HepG2 (cell line): ENCODE data around the gene NKAIN4. TPM values are rescaled to one million over a fixed set of nuclear protein-coding genes. Genes with fewer than 3 reads are reported as not detected.

Experiments used
- ARID5B ChIP-seq: IDR thresholded peaks from 2 replicates; pipeline ENCODE4 v1.4.0; 2020; ENCODE audit warnings: mild to moderate bottlenecking, missing genetic modification reagents
- ATAD3A ChIP-seq: sonication (generic); formaldehyde crosslinking; IDR thresholded peaks from 2 replicates; pipeline ENCODE4 v1.4.0; 2020; ENCODE audit warnings: missing genetic modification reagents
- EHMT2 ChIP-seq: fragments of 200-600 bp; sonication (generic); IDR thresholded peaks from 2 replicates; pipeline ENCODE4 v1.7.0; 2017; ENCODE audit warnings: antibody characterized with exemption, low read depth, low read length, borderline replicate concordance
- HOXA7 ChIP-seq: sonication (generic); formaldehyde crosslinking; IDR thresholded peaks from 2 replicates; pipeline ENCODE4 v1.8.1; 2022; ENCODE audit warnings: mild to moderate bottlenecking, missing genetic modification reagents, moderate library complexity
- KDM5B ChIP-seq: sonication (generic); formaldehyde crosslinking; IDR thresholded peaks from 2 replicates; pipeline ENCODE4 v1.4.0; 2020; ENCODE audit warnings: missing genetic modification reagents, mild to moderate bottlenecking, borderline replicate concordance
- MXD4 ChIP-seq: IDR thresholded peaks from 2 replicates; pipeline ENCODE4 v1.6.1; 2016; ENCODE audit warnings: mild to moderate bottlenecking, missing biosample characterization, missing genetic modification reagents
- NR1H2 ChIP-seq: sonication (generic); formaldehyde crosslinking; IDR thresholded peaks from 2 replicates; pipeline ENCODE4 v1.8.1; 2022; ENCODE audit warnings: low read depth, missing genetic modification reagents, borderline replicate concordance
- ONECUT2 ChIP-seq: sonication (generic); formaldehyde crosslinking; IDR thresholded peaks from 2 replicates; pipeline ENCODE4 v1.4.0; 2020; ENCODE audit warnings: missing genetic modification reagents
- PHF20 ChIP-seq: sonication (generic); formaldehyde crosslinking; IDR thresholded peaks from 2 replicates; pipeline ENCODE4 v1.5.0; 2020; ENCODE audit warnings: mild to moderate bottlenecking, missing genetic modification reagents
- SIN3B ChIP-seq: fragments of 150-350 bp; IDR thresholded peaks from 2 replicates; pipeline ENCODE4 v1.6.1; 2014; ENCODE audit warnings: low read length
- TERF1 ChIP-seq: sonication (generic); formaldehyde crosslinking; IDR thresholded peaks from 2 replicates; pipeline ENCODE4 v1.8.0; 2022; ENCODE audit warnings: mild to moderate bottlenecking, missing genetic modification reagents, moderate library complexity
- ZBTB20 ChIP-seq: sonication (generic); formaldehyde crosslinking; IDR thresholded peaks from 2 replicates; pipeline ENCODE4 v1.8.1; 2023; ENCODE audit warnings: missing genetic modification reagents, low read depth, mild to moderate bottlenecking, borderline replicate concordance
- ZFP82 ChIP-seq: sonication (generic); formaldehyde crosslinking; IDR thresholded peaks from 2 replicates; pipeline ENCODE4 v1.5.1; 2020; ENCODE audit warnings: mild to moderate bottlenecking, missing genetic modification reagents, borderline replicate concordance
- polyA plus RNA-seq, 8 experiments: library from polyadenylated mRNA; depleted of rRNA in 3 of 8; stranded (reverse) in 7 of 8; unstranded in 1 of 8; fragments of >200 nt; fragmentation: Illumina TruSeq in 4 of 8; extraction: Trizol in 4 of 8; gene quantifications; 2 replicates each; pipeline versions ENCODE4 v1.2.1 to v1.2.3, GENCODE V29; 2011 to 2016; ENCODE audit warnings: low read depth in 4 of 8, missing spikeins in 1 of 8, mixed read lengths in 1 of 8; ENCODE audit not compliant: insufficient read depth in 1 of 8
- total RNA-seq, 5 experiments: library from RNA; depleted of rRNA; stranded (reverse); fragments of >200 nt; fragmentation: Illumina TruSeq; extraction: Trizol; gene quantifications; 2 replicates each; pipeline ENCODE4 v1.2.3, GENCODE V29; 2016; ENCODE audit warnings: low read depth in 1 of 5
- TF ChIP-seq, protein P1 (sequence below): sonication (generic); formaldehyde crosslinking; IDR thresholded peaks from 2 replicates; pipeline ENCODE4 v1.4.0; 2020; ENCODE audit warnings: missing genetic modification reagents, mild to moderate bottlenecking, borderline replicate concordance
- TF ChIP-seq, protein P2 (sequence below), 2 experiments: IDR thresholded peaks; 2 replicates each; pipeline ENCODE4 v1.6.1; 2011 to 2012; ENCODE audit warnings: low read length in 2 of 2, borderline replicate concordance in 1 of 2, low read depth in 1 of 2, mild to moderate bottlenecking in 1 of 2, moderate library complexity in 1 of 2

NKAIN4 gene
- total and polyA plus RNA-seq, 2 of the 13 experiments (the other 11 are each of a cell fraction or from before 2014, with no cell fraction given) = not detected

- peak; percentile 64 for TF ChIP-seq ARID5B (CRISPR knock-in tag)
- peak; percentile 93 for TF ChIP-seq PHF20 (CRISPR knock-in tag)
- peak; percentile 30; the same call in 1 of the 2 replicates for TF ChIP-seq ZBTB20 (CRISPR knock-in tag)
- no peak for TF ChIP-seq EHMT2
- TF ChIP-seq, protein P1, sequence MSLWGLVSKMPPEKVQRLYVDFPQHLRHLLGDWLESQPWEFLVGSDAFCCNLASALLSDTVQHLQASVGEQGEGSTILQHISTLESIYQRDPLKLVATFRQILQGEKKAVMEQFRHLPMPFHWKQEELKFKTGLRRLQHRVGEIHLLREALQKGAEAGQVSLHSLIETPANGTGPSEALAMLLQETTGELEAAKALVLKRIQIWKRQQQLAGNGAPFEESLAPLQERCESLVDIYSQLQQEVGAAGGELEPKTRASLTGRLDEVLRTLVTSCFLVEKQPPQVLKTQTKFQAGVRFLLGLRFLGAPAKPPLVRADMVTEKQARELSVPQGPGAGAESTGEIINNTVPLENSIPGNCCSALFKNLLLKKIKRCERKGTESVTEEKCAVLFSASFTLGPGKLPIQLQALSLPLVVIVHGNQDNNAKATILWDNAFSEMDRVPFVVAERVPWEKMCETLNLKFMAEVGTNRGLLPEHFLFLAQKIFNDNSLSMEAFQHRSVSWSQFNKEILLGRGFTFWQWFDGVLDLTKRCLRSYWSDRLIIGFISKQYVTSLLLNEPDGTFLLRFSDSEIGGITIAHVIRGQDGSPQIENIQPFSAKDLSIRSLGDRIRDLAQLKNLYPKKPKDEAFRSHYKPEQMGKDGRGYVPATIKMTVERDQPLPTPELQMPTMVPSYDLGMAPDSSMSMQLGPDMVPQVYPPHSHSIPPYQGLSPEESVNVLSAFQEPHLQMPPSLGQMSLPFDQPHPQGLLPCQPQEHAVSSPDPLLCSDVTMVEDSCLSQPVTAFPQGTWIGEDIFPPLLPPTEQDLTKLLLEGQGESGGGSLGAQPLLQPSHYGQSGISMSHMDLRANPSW = no peak
- no peak for TF ChIP-seq ONECUT2 (CRISPR knock-in tag)
- TF ChIP-seq TERF1 (CRISPR knock-in tag) = 0 out of 2 replicates have a peak, but pooled peaks have one; percentile 19
- 0 out of 2 replicates have a peak, but pooled peaks have one; percentile 65 for TF ChIP-seq KDM5B
- TF ChIP-seq MXD4 (CRISPR knock-in tag) = peak; percentile 75
- TF ChIP-seq ZFP82 (CRISPR knock-in tag) = no peak; the same call in 1 of the 2 replicates
- no peak for TF ChIP-seq HOXA7 (CRISPR knock-in tag)
- TF ChIP-seq NR1H2 = no peak
- peak; percentile 66; the same call in 1 of the 2 replicates for TF ChIP-seq SIN3B
- TF ChIP-seq, protein P2, sequence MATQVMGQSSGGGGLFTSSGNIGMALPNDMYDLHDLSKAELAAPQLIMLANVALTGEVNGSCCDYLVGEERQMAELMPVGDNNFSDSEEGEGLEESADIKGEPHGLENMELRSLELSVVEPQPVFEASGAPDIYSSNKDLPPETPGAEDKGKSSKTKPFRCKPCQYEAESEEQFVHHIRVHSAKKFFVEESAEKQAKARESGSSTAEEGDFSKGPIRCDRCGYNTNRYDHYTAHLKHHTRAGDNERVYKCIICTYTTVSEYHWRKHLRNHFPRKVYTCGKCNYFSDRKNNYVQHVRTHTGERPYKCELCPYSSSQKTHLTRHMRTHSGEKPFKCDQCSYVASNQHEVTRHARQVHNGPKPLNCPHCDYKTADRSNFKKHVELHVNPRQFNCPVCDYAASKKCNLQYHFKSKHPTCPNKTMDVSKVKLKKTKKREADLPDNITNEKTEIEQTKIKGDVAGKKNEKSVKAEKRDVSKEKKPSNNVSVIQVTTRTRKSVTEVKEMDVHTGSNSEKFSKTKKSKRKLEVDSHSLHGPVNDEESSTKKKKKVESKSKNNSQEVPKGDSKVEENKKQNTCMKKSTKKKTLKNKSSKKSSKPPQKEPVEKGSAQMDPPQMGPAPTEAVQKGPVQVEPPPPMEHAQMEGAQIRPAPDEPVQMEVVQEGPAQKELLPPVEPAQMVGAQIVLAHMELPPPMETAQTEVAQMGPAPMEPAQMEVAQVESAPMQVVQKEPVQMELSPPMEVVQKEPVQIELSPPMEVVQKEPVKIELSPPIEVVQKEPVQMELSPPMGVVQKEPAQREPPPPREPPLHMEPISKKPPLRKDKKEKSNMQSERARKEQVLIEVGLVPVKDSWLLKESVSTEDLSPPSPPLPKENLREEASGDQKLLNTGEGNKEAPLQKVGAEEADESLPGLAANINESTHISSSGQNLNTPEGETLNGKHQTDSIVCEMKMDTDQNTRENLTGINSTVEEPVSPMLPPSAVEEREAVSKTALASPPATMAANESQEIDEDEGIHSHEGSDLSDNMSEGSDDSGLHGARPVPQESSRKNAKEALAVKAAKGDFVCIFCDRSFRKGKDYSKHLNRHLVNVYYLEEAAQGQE (IDR thresholded peaks at IDR 0.05; ENCODE audit: borderline replicate concordance in 1 of 2, low read depth in 1 of 2, low read length in 2 of 2) = no peak
- TF ChIP-seq ATAD3A (CRISPR knock-in tag) = no peak
Observed at GRCh38 chr20:63272105-63273058, 18.1 kb upstream of the NKAIN4 start, which contains the start of gene ARFGAP1 (continued).
